T-helper 1 cell treated with Interleukin-12 subunit alpha and Interleukin-12 subunit beta and Interleukin-4 antibody, amounts not matched to agents 30 μg/mL and 1 μg/mL, for 36 hours (primary cell): Measurements from ENCODE around the gene SCYGR1.
"Not testable (repeated sequence)": the region's sequence is repeated elsewhere in the genome, so short reads cannot be mapped to it uniquely, and the experiment has no call there.

Source experiments
- H3K27ac Mint-ChIP-seq: one replicate; pipeline ENCODE4 v1.8.0; 2021; ENCODE audit warnings: mild to moderate bottlenecking, mixed read lengths
- H3K27me3 Mint-ChIP-seq: one replicate; pipeline ENCODE4 v1.8.0; 2021; ENCODE audit warnings: low read depth, mixed read lengths
- H3K36me3 Mint-ChIP-seq: one replicate; pipeline ENCODE4 v1.8.0; 2021; ENCODE audit warnings: low read depth, mixed read lengths
- H3K4me1 Mint-ChIP-seq: one replicate; pipeline ENCODE4 v1.8.0; 2021; ENCODE audit warnings: low read depth, mixed read lengths
- H3K4me3 Mint-ChIP-seq: one replicate; pipeline ENCODE4 v1.8.0; 2021; ENCODE audit warnings: mild to moderate bottlenecking, moderate library complexity, mixed read lengths
- H3K9me3 Mint-ChIP-seq: one replicate; pipeline ENCODE4 v1.8.0; 2021; ENCODE audit warnings: mixed read lengths

Gene SCYGR1

DNA sequence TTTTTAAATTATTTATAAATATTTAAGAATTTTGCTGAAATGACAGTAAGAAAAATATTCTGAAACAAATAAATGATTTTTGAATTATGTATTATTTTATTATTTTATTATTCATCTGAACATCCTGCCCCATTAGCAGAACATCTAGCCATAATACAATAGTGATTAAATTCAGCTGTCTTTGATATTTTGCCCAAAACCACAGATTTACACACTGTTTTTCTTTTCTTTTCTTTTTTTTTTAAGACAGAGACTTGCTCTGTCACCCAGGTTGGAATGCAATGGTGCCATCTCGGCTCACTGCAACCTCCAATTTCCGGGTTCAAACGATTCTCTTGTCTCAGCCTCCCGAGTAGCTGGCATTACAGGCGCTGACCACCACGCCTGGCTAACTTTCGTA, 1.9 kb upstream of the SCYGR1 start:
- Mint-ChIP-seq H3K27ac (no peak overlapping the region), H3K4me1 (no peaks in the 10 kb centered on the region), H3K9me3 (no peaks in the 10 kb centered on the region), H3K36me3 (no peaks in the 10 kb centered on the region), H3K27me3 (no peaks in the 10 kb centered on the region), H3K4me3 (no peak overlapping the region)

GRCh38 chr2:227389231-227389630, 1.5 kb upstream of the SCYGR1 start:
- H3K36me3 Mint-ChIP-seq, result no peaks in the 10 kb centered on the region
- H3K27me3 Mint-ChIP-seq, result no peaks in the 10 kb centered on the region
- no peak overlapping the region for H3K4me3 Mint-ChIP-seq
- no peak overlapping the region for H3K27ac Mint-ChIP-seq
- no peaks in the 10 kb centered on the region for H3K4me1 Mint-ChIP-seq
- H3K9me3 Mint-ChIP-seq, result no peaks in the 10 kb centered on the region

GRCh38 chr2:227388537-227389011, 825 bp upstream of the SCYGR1 start:
- no peak overlapping the region for H3K27ac Mint-ChIP-seq
- H3K9me3 Mint-ChIP-seq, result no peaks in the 10 kb centered on the region
- H3K27me3 Mint-ChIP-seq, result no peaks in the 10 kb centered on the region
- no peaks in the 10 kb centered on the region for H3K4me1 Mint-ChIP-seq
- no peaks in the 10 kb centered on the region for H3K36me3 Mint-ChIP-seq
- H3K4me3 Mint-ChIP-seq, result no peak overlapping the region

DNA sequence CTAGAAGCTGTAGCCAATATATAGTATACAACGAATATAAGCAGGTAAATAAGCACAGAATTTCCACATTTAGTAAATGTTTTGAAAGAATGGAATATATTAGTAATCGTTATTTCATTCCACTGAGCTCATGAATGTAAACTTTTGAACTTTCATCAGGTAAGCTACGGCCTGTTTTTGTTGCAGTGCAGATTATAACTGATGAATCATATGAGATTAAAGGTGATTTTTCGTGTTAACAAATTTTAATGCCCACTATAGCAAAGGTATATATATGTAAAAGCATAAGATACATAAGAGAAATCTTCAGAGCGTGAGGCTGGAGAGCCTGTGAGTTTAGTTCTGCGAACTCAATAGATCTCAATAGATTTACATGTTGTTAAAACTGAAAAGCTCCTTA, 1.1 kb downstream of the SCYGR1 start:
- no peaks in the 10 kb centered on the region for H3K36me3 Mint-ChIP-seq
- H3K9me3 Mint-ChIP-seq, result no peaks in the 10 kb centered on the region
- no peak overlapping the region for H3K27ac Mint-ChIP-seq
- no peak overlapping the region for H3K4me3 Mint-ChIP-seq
- no peaks in the 10 kb centered on the region for H3K4me1 Mint-ChIP-seq
- H3K27me3 Mint-ChIP-seq, result no peaks in the 10 kb centered on the region

DNA sequence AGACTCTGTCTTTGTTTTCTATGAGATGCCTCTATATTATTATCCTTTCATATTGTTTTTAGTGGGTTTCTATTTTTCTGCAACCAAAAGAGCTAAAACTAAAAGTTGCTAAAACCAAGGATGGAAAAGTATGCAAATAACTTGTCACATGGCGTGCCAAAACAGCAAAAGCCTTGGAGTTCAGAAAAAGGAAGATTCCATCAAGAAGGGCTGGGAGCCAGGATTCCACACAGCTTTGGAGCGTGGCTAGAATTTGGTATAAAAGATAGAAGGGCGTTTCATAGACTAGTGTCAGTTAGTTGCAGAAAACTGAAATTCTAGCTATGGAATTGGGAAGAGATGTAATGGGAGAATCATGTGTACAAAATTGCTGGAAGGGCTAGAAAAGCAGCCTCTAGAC, 4.1 kb downstream of the SCYGR1 start:
- no peaks in the 10 kb centered on the region for H3K36me3 Mint-ChIP-seq
- no peaks in the 10 kb centered on the region for H3K4me1 Mint-ChIP-seq
- H3K4me3 Mint-ChIP-seq, result no peak overlapping the region
- no peaks in the 10 kb centered on the region for H3K27me3 Mint-ChIP-seq
- H3K27ac Mint-ChIP-seq, result no peak overlapping the region
- no peaks in the 10 kb centered on the region for H3K9me3 Mint-ChIP-seq

DNA sequence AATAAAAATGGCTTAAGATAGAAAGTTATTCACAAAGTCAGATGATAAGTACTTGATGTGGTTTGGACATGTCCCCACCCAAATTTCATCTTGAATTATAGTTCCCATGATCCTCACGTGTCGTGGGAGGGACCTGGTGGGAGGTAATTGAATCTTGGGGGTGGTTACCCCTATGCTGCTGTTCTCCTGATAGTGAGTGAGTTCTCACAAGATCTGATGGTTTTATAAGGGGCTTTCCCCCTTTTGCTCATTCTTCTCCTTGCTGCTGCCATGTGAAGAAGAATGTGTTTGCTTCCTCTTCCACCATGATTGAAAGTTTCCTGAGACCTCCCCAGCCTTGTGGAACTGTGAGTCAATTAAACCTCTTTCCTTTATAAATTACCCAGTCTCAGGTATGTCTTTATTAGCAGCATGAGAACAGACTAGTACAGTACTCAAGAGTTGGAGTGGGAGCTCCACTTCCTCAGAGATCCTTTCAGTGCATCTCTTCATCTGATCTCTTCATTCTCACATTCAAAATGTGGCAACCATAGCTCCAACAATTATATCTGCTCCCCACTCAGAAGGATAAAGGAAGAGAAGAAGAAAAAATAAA, 5.4 kb downstream of the SCYGR1 start:
- H3K9me3 Mint-ChIP-seq, H3K4me1 Mint-ChIP-seq, H3K27me3 Mint-ChIP-seq, H3K27ac Mint-ChIP-seq, H3K36me3 Mint-ChIP-seq, H3K4me3 Mint-ChIP-seq: not testable (repeated sequence)

DNA sequence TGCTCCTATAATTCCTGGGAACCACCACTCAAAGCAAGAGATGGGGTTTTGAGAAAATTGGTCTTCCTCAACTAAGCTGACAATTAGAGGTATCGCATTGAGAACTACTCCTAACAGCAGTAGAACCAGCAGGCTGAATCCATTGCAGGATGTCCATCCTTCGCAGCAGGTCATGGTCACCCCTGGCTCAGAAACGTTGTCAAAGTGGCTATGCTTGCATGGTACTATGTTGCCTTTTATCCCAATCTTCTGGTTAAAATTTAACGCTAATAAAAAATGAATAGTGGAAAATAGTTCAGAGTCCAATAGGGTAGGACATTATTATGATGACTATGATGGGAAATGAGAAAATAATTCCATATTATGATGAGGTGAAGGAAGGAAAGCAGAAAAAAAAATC, 8.7 kb downstream of the SCYGR1 start, which contains the start of gene TM4SF20:
TM4SF20 (minus strand) TSS at position 212 of the 400 bp plus-strand sequence; CDS start at position 174, 38 bp downstream.
- Mint-ChIP-seq H3K36me3 (no peaks in the 10 kb centered on the region), H3K27me3 (no peaks in the 10 kb centered on the region), H3K4me1 (peaks cover 3% of the 10 kb centered on the region), H3K27ac (no peak within 1 kb of the TSS), H3K4me3 (no peak within 1 kb of the TSS), H3K9me3 (no peaks in the 10 kb centered on the region)

- H3K4me1 Mint-ChIP-seq, result peaks cover 3% of the 10 kb centered on the region
- no peak overlapping the region for H3K27ac Mint-ChIP-seq
- H3K36me3 Mint-ChIP-seq, result no peaks in the 10 kb centered on the region
- no peaks in the 10 kb centered on the region for H3K27me3 Mint-ChIP-seq
- H3K4me3 Mint-ChIP-seq, result no peak overlapping the region
- no peaks in the 10 kb centered on the region for H3K9me3 Mint-ChIP-seq
These were observed 9.4 kb downstream of the SCYGR1 start for GRCh38 chr2:227378371-227378782.

DNA sequence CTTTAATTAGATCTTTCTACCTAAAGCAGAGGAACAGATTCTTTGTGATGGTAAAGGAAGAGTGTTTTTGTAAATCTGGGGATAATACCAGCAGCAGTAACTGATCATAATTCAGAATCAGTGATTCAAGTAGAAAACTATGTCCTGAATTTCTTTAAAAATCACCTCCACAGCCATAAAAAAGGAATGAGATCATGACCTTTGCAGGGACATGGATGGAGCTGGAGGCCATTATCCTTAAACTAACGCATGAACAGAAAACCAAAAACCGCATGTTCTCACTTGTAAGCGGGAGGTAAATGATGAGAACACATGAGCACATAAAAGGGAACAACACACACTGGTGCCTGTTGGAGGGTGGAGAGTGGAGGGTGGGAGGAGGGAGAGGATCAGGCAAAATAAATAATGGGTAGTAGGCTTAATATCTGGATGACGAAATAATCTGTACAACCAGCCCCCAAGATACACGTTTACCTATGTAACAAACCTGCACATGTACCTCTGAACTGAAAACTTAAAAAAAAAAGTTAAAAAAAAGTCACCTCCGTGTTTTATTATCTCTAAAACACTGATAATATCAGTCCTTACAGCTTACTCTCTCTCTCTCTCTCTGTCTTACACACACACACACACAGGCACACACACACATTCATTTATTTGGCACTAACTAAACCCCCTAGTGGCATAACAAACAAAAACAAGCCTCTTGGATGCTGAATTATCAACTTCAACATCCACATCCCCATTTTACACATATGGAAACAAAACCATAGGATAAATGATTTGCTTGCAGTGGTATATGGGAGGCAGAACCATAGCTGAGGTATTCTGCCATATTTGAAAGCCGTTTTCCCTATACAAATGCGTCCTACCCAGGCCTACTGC, 10.0 kb downstream of the SCYGR1 start:
- no peak overlapping the region for H3K27ac Mint-ChIP-seq
- no peaks in the 10 kb centered on the region for H3K9me3 Mint-ChIP-seq
- H3K4me3 Mint-ChIP-seq, result no peak overlapping the region
- H3K4me1 Mint-ChIP-seq, result peaks cover 3% of the 10 kb centered on the region
- H3K27me3 Mint-ChIP-seq, result no peaks in the 10 kb centered on the region
- H3K36me3 Mint-ChIP-seq, result no peaks in the 10 kb centered on the region

- H3K4me1 Mint-ChIP-seq, result peaks cover 3% of the 10 kb centered on the region
- no peaks in the 10 kb centered on the region for H3K27me3 Mint-ChIP-seq
- H3K9me3 Mint-ChIP-seq, result no peaks in the 10 kb centered on the region
- no peak overlapping the region for H3K4me3 Mint-ChIP-seq
- H3K36me3 Mint-ChIP-seq, result no peaks in the 10 kb centered on the region
- no peak overlapping the region for H3K27ac Mint-ChIP-seq
These were observed 10.9 kb downstream of the SCYGR1 start for GRCh38 chr2:227376656-227377396.

DNA sequence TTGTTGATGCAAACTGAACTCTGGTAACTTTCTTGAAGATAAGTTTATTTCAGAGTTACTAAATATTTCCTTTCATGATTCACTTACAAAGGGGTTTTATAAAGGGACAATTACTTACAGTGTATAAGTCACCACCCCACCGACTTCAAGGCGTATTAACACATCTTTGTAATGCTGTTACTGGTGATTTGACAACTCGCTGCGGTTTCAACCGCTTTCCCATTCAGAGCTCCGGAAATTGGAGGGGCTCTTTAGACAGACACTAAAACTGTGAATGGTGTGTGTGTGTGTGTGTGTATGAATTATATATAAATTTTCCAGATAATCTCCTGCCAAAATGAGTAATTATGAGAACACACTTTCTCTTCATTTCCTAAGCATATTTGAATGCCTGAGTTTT, 13.6 kb downstream of the SCYGR1 start:
- H3K36me3 Mint-ChIP-seq, result no peaks in the 10 kb centered on the region
- H3K9me3 Mint-ChIP-seq, result no peaks in the 10 kb centered on the region
- no peak overlapping the region for H3K4me3 Mint-ChIP-seq
- peaks cover 3% of the 10 kb centered on the region for H3K4me1 Mint-ChIP-seq
- no peak overlapping the region for H3K27ac Mint-ChIP-seq
- H3K27me3 Mint-ChIP-seq, result no peaks in the 10 kb centered on the region

GRCh38 chr2:227373389-227373788, 14.4 kb downstream of the SCYGR1 start:
- Mint-ChIP-seq H3K9me3 (no peaks in the 10 kb centered on the region), H3K27me3 (no peaks in the 10 kb centered on the region), H3K4me3 (no peak overlapping the region), H3K4me1 (peaks cover 3% of the 10 kb centered on the region), H3K27ac (no peak overlapping the region), H3K36me3 (no peaks in the 10 kb centered on the region)

DNA sequence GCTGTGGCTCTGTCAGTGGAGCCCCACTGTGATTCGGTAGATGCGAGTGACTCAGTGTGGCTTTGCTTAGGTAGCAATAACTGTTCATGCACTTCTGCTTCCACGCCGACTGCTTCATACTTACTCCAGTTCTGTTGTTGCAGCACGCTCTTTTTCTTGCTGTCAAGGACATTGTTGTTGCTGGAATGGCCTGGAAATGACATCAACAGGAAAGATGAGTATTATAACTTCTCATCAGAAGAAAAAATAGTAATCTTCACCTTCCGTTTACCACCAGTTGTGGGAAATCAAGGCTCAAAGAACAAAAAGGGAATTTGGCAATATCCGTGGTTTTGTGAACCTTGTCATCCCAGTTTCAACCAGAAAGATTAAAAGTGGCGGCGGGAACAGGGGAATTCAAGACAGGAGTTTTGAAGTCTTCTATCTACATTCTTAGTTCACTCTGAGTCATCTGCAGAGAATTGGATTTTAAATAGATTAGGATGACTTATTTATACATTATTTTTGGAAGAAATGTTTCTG, 16.9 kb downstream of the SCYGR1 start:
- Mint-ChIP-seq H3K4me3 (no peak overlapping the region), H3K9me3 (no peaks in the 10 kb centered on the region), H3K36me3 (no peaks in the 10 kb centered on the region), H3K27me3 (no peaks in the 10 kb centered on the region), H3K27ac (no peak overlapping the region), H3K4me1 (peaks cover 3% of the 10 kb centered on the region)

DNA sequence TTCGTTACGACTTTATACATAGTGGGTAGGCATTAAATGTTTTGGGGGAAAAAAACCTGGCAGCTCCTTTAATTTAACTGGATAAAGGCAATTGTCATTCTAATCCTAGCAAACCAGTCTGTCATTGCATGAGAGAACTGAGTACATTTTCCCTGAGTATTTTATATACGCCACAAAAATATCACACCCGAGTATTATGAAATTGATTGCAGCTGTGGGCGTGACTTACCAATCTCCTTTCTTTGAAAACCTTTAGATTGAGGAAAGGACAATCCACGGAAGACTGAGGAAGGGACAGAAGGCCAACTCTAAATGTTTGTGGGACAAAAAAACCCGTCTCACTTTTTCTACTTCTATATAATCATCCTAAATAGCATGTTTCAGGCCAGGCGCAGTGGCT, 17.7 kb downstream of the SCYGR1 start:
- Mint-ChIP-seq H3K9me3 (no peaks in the 10 kb centered on the region), H3K4me3 (no peak overlapping the region), H3K36me3 (no peaks in the 10 kb centered on the region)

More for the DNA sequence above, 17.7 kb downstream of the SCYGR1 start:
- Mint-ChIP-seq H3K27me3 (no peaks in the 10 kb centered on the region), H3K4me1 (peaks cover 3% of the 10 kb centered on the region), H3K27ac (no peak overlapping the region)
